ENCODE results near the gene CNDP1.

CNDP1 gene

GRCh38 chr18:74630804-74631203, 96.5 kb downstream of the CNDP1 start:
- DNase-seq: no peak

GRCh38 chr18:74631212-74631611, 96.9 kb downstream of the CNDP1 start:
- no peak for DNase-seq

- no peak for DNase-seq
Measured at GRCh38 chr18:74631623-74632350, 97.5 kb downstream of the CNDP1 start.

GRCh38 chr18:74632351-74632679, 98.0 kb downstream of the CNDP1 start:
- DNase-seq: no peak

GRCh38 chr18:74632856-74633255, 98.6 kb downstream of the CNDP1 start:
- DNase-seq: no peak

GRCh38 chr18:74633652-74634352, 99.5 kb downstream of the CNDP1 start:
- DNase-seq: no peak

GRCh38 chr18:74635224-74635975, 101.1 kb downstream of the CNDP1 start:
- DNase-seq: no peak

Data from DMS 273 treated with DMSO at 0.1 percent for 48 hours (cell line).